Suprapubic skin (tissue), 4 donors: ENCODE results near the gene RIOK2. TPM values are rescaled to one million over a fixed set of nuclear protein-coding genes. Genes with fewer than 3 reads are reported as not detected.

Experiments
- DNase-seq, 2 donors: peaks; one replicate each; pipeline ENCODE4 v3.0.0-alpha.2; 2019; ENCODE audit warnings: low spot score in 2 of 2
- H3K27ac ChIP-seq: fragments of 200-600 bp; sonication (generic); one replicate; pipeline ENCODE4 v1.5.1; 2019
- H3K27me3 ChIP-seq: fragments of 200-600 bp; sonication (generic); one replicate; pipeline ENCODE4 v1.5.1; 2019
- H3K36me3 ChIP-seq: fragments of 200-600 bp; sonication (generic); one replicate; pipeline ENCODE4 v1.5.1; 2019
- H3K4me1 ChIP-seq: fragments of 200-600 bp; sonication (generic); one replicate; pipeline ENCODE4 v1.5.1; 2019
- H3K4me3 ChIP-seq: fragments of 200-600 bp; sonication (generic); one replicate; pipeline ENCODE4 v1.5.1; 2019; ENCODE audit warnings: mild to moderate bottlenecking
- H3K9me3 ChIP-seq: fragments of 200-600 bp; sonication (generic); one replicate; pipeline ENCODE4 v1.5.1; 2019
- CTCF ChIP-seq, 2 donors: fragments of 200-600 bp in 1 of 2; fragments of 450-650 bp in 1 of 2; sonication (generic) in 1 of 2; IDR thresholded peaks; one replicate each; pipeline ENCODE4 v1.5.1; 2016 to 2019; ENCODE audit warnings: antibody characterized with exemption in 2 of 2, mild to moderate bottlenecking in 1 of 2, moderate library complexity in 1 of 2
- EP300 ChIP-seq: sonication (generic); formaldehyde crosslinking; IDR thresholded peaks from one replicate; pipeline ENCODE4 v1.6.1; 2017; ENCODE audit warnings: antibody characterized with exemption
- POLR2A ChIP-seq, 2 donors: fragments of 450-650 bp; IDR thresholded peaks; one replicate each; pipeline ENCODE4 v1.6.1; 2017; ENCODE audit warnings: antibody characterized with exemption in 2 of 2, mild to moderate bottlenecking in 2 of 2, moderate library complexity in 2 of 2
- POLR2AphosphoS5 ChIP-seq, 3 donors: sonication (generic); formaldehyde crosslinking; IDR thresholded peaks; one replicate each; pipeline ENCODE4 v1.6.1; 2017; ENCODE audit warnings: antibody characterized with exemption in 3 of 3
- WGBS: methylation state at CpG from one replicate; pipeline ENCODE4 v1.1.5; 2018; 5-methylcytosine and 5-hydroxymethylcytosine counted together
- total RNA-seq, 4 donors: library from RNA; depleted of rRNA; stranded (reverse); fragments of >200 nt; gene quantifications; one replicate each; pipeline ENCODE4 v1.1.0, GENCODE V29; 2016

Gene RIOK2
- total RNA-seq, 4 donors from 2014 or later = 7.4 to 24.9 (median 16.3) TPM

DNA sequence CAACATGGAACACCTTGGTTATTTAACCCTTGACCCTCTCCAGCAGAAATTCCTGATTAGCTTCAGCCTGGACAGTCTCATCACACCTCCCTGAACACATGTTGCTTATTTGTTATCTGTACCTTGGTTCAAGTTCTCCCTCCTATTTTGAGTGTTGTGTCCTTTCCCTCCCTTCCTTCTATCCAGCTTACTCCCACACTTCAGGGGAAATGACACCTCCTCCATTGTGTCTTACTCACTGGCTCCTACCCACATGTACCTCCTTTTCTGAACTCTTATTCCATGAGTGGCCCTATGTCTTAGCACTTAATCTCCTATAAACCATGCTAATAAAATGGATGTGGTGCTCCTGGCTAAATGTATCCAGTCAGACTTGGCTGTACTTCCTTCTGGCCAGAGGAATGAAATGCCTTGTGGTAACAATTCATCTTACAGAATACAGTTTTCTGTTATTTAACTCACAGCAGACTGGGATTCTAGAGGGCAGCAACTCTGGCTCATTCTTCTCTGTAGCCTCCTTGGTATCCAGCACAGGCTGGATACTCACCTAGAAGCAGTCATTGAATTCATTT, 51.8 kb downstream of the RIOK2 start:
- no peak overlapping the region for H3K27ac ChIP-seq
- TF ChIP-seq POLR2AphosphoS5 (IDR thresholded peaks at IDR 0.05) (no peak), POLR2A (IDR thresholded peaks at IDR 0.05) (no peak), CTCF (IDR thresholded peaks at IDR 0.05) (no peak), EP300 (no peak)

DNA sequence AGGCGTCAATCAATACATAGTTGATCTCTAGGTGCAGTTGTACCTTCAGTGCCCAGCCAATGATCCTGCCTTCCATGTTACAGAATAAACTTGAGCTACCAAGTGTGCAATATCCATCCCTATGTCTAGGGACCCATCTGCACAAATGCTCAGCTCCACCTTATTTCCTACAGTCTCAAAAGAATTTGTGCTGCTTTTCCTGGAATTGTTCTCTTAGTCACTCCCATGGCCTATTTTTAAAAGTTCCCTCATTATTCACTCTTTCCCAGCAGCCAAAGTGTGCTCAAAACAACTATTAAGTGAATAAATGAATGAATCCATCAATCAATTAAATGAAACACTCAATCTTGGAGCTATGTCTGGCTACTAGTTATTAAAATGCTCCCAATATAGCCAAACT, 55.3 kb downstream of the RIOK2 start:
- H3K4me1 ChIP-seq = no peaks in the 10 kb centered on the region
- no peaks in the 10 kb centered on the region for H3K9me3 ChIP-seq
- H3K27ac ChIP-seq = no peak overlapping the region
- H3K36me3 ChIP-seq = no peaks in the 10 kb centered on the region
- TF ChIP-seq POLR2AphosphoS5 (IDR thresholded peaks at IDR 0.05) (no peak), EP300 (no peak), POLR2A (IDR thresholded peaks at IDR 0.05) (no peak), CTCF (IDR thresholded peaks at IDR 0.05) (no peak)
- WGBS = 97% methylated on average over 1 of the region's 1 CpG
- no peak for DNase-seq
- no peak overlapping the region for H3K4me3 ChIP-seq
- peaks cover 10% of the 10 kb centered on the region for H3K27me3 ChIP-seq

More for the DNA sequence above, 51.8 kb downstream of the RIOK2 start:
- no peaks in the 10 kb centered on the region for H3K9me3 ChIP-seq
- no peaks in the 10 kb centered on the region for H3K27me3 ChIP-seq
- no peak overlapping the region for H3K4me3 ChIP-seq
- no peaks in the 10 kb centered on the region for H3K4me1 ChIP-seq
- DNase-seq = no peak
- H3K36me3 ChIP-seq = no peaks in the 10 kb centered on the region

- WGBS = 81% methylated on average over 3 of the region's 3 CpGs
- H3K4me1 ChIP-seq = no peaks in the 10 kb centered on the region
- no peaks in the 10 kb centered on the region for H3K36me3 ChIP-seq
- H3K27me3 ChIP-seq = peaks cover 12% of the 10 kb centered on the region
- no peaks in the 10 kb centered on the region for H3K9me3 ChIP-seq
- DNase-seq = no peak
- TF ChIP-seq EP300 = no peak
- no peak for TF ChIP-seq POLR2AphosphoS5 (IDR thresholded peaks at IDR 0.05)
- H3K4me3 ChIP-seq = no peak overlapping the region
- no peak overlapping the region for H3K27ac ChIP-seq
Measured at GRCh38 chr5:97125125-97125683, 57.8 kb downstream of the RIOK2 start.

- Histone ChIP-seq H3K9me3 (no peaks in the 10 kb centered on the region), H3K4me3 (no peak overlapping the region), H3K27ac (no peak overlapping the region), H3K36me3 (no peaks in the 10 kb centered on the region), H3K27me3 (peaks cover 12% of the 10 kb centered on the region), H3K4me1 (no peaks in the 10 kb centered on the region)
- TF ChIP-seq EP300 = no peak
- TF ChIP-seq POLR2A (IDR thresholded peaks at IDR 0.05) = no peak
- no peak for TF ChIP-seq POLR2AphosphoS5 (IDR thresholded peaks at IDR 0.05)
- TF ChIP-seq CTCF (IDR thresholded peaks at IDR 0.05) = no peak
- no peak for DNase-seq
- WGBS = 68% methylated on average over 2 of the region's 2 CpGs
Measured at GRCh38 chr5:97124335-97124734, 58.7 kb downstream of the RIOK2 start.

- H3K4me3 ChIP-seq = no peak overlapping the region
- peaks cover 12% of the 10 kb centered on the region for H3K27me3 ChIP-seq
- H3K9me3 ChIP-seq = no peaks in the 10 kb centered on the region
- no peaks in the 10 kb centered on the region for H3K4me1 ChIP-seq
- H3K36me3 ChIP-seq = no peaks in the 10 kb centered on the region
- no peak for DNase-seq
- 93% methylated on average over 5 of the region's 5 CpGs for WGBS
- no peak overlapping the region for H3K27ac ChIP-seq
- TF ChIP-seq CTCF (IDR thresholded peaks at IDR 0.05) = no peak
- no peak for TF ChIP-seq POLR2A (IDR thresholded peaks at IDR 0.05)
- no peak for TF ChIP-seq POLR2AphosphoS5 (IDR thresholded peaks at IDR 0.05)
- no peak for TF ChIP-seq EP300
Measured at GRCh38 chr5:97121848-97122247, 61.2 kb downstream of the RIOK2 start.

- Histone ChIP-seq H3K36me3 (no peaks in the 10 kb centered on the region), H3K4me3 (no peak overlapping the region), H3K27ac (no peak overlapping the region), H3K27me3 (peaks cover 12% of the 10 kb centered on the region), H3K4me1 (no peaks in the 10 kb centered on the region), H3K9me3 (no peaks in the 10 kb centered on the region)
- DNase-seq = no peak
- 64% methylated on average over 2 of the region's 2 CpGs for WGBS
- TF ChIP-seq EP300 (no peak), POLR2A (IDR thresholded peaks at IDR 0.05) (no peak), POLR2AphosphoS5 (IDR thresholded peaks at IDR 0.05) (no peak), CTCF (IDR thresholded peaks at IDR 0.05) (no peak)
Measured at GRCh38 chr5:97120195-97120594, 62.9 kb downstream of the RIOK2 start.
